Ishikawa (cell line): ENCODE results near the gene ALX4.

Experiments
- CEBPB ChIP-seq: IDR thresholded peaks from 2 replicates; pipeline ENCODE4 v1.6.1; 2012
- TF ChIP-seq, protein P1 (sequence below): IDR thresholded peaks from 2 replicates; pipeline ENCODE4 v1.6.1; 2012; ENCODE audit warnings: low read depth, mild to moderate bottlenecking

DNA sequence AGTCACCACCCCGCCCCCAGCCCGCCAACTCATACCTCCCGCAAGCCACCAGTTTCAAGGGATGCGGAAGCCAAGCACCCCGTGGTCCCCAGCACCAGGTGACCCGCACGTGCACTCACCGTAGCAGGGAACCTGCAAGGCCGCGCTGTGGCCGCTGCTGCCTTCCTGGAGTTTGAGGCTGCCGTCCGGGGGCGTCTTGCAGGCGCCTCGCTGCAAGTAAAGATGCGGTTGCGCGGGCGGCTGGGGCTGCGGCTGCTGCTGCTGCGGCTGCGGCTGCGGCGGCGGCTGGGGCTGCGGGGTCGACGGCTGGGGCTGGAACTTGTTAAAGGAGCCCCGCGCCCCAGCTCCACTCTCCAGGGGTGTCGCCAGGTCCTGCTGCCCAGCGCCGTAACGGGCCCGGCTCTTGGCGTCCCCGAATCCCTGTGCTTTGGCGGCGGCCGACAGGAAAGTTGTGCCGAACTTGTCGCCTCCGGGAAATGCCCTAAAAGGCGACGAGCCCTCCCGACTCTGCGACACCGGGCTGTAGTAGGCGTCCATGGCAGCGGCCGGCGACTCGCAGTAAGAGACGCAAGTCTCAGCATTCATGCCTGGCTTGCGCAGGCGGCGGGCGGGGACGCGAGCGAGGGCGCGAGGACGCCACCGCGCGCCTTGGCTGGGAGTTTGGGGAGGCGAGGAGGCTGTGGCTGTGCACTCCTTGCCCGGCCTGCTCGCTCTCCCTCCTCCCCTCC lies at the start of gene ALX4:
- TF ChIP-seq CEBPB = no peak
- TF ChIP-seq, protein P1, sequence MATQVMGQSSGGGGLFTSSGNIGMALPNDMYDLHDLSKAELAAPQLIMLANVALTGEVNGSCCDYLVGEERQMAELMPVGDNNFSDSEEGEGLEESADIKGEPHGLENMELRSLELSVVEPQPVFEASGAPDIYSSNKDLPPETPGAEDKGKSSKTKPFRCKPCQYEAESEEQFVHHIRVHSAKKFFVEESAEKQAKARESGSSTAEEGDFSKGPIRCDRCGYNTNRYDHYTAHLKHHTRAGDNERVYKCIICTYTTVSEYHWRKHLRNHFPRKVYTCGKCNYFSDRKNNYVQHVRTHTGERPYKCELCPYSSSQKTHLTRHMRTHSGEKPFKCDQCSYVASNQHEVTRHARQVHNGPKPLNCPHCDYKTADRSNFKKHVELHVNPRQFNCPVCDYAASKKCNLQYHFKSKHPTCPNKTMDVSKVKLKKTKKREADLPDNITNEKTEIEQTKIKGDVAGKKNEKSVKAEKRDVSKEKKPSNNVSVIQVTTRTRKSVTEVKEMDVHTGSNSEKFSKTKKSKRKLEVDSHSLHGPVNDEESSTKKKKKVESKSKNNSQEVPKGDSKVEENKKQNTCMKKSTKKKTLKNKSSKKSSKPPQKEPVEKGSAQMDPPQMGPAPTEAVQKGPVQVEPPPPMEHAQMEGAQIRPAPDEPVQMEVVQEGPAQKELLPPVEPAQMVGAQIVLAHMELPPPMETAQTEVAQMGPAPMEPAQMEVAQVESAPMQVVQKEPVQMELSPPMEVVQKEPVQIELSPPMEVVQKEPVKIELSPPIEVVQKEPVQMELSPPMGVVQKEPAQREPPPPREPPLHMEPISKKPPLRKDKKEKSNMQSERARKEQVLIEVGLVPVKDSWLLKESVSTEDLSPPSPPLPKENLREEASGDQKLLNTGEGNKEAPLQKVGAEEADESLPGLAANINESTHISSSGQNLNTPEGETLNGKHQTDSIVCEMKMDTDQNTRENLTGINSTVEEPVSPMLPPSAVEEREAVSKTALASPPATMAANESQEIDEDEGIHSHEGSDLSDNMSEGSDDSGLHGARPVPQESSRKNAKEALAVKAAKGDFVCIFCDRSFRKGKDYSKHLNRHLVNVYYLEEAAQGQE = no peak
